ENCODE data around the gene TYK2.
"Not testable (repeated sequence)": the region's sequence is repeated elsewhere in the genome, so short reads cannot be mapped to it uniquely, and the experiment has no call there.

Gene TYK2

DNA sequence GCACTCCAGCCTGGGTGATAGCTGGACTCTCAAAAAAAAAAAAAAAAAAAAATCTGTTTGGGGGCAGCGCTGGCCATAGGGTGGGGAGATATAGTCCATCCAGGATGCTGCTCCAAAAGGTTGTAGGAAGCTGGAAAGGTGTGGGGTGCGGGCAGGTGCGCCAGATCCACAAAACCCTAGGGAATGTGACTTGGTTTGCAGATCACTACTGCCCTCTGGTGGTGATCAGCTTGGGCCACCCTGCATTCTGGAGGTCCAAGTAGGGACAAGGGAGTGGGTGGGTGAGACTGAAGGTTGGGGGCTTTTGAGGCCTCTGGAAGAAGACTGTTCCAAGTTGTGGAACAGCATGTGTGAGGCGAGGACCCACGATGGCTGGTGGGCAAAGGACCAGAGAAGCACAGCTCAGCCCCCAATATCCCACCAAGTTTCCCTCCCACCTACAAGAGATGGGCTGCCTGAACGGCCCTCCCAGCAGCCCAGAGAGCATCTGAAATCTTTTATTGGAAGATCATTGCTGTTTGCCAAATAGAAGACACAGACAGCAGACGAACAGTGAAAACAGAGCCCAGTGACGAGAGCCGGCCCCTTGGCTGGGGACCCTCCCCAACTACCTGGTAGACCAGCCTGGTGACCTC lies 10.4 kb upstream of the TYK2 start:
- TF ChIP-seq, protein P1, sequence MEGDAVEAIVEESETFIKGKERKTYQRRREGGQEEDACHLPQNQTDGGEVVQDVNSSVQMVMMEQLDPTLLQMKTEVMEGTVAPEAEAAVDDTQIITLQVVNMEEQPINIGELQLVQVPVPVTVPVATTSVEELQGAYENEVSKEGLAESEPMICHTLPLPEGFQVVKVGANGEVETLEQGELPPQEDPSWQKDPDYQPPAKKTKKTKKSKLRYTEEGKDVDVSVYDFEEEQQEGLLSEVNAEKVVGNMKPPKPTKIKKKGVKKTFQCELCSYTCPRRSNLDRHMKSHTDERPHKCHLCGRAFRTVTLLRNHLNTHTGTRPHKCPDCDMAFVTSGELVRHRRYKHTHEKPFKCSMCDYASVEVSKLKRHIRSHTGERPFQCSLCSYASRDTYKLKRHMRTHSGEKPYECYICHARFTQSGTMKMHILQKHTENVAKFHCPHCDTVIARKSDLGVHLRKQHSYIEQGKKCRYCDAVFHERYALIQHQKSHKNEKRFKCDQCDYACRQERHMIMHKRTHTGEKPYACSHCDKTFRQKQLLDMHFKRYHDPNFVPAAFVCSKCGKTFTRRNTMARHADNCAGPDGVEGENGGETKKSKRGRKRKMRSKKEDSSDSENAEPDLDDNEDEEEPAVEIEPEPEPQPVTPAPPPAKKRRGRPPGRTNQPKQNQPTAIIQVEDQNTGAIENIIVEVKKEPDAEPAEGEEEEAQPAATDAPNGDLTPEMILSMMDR (IDR thresholded peaks at IDR 0.05; ENCODE audit: control insufficient read depth, insufficient read depth, low read depth, low read length, missing control alignments) = peak; percentile 95
- H3K4me3 ChIP-seq (ENCODE audit: control insufficient read depth, low read depth, low read length) = no peak overlapping the region
- no peak for DNase-seq (ENCODE audit: low read depth)

DNA sequence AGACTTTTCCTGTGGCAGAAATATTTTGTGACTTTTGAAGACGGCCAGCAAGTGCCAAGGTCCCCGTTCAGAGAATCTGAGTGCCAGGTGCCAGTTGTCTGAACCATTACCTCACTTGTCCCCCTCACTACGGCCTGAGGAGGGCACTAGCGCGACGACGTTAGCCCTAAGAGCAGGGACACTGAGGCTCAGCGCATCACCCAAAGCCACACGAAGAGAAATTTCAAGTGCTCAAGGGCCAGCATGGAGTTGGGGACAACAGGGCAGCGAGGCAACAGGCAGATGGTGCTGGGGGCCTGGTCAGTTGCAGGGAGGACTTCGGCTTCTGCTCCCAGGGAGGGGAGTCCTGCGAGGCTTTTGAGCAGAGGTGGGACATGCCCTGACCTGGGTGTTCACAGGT lies 9.5 kb upstream of the TYK2 start:
- H3K4me3 ChIP-seq (ENCODE audit: control insufficient read depth, low read depth, low read length) = no peak overlapping the region
- TF ChIP-seq, protein P1 (IDR thresholded peaks at IDR 0.05; ENCODE audit: control insufficient read depth, insufficient read depth, low read depth, low read length, missing control alignments) = peak; percentile 39
- no peak for DNase-seq (ENCODE audit: low read depth)

DNA sequence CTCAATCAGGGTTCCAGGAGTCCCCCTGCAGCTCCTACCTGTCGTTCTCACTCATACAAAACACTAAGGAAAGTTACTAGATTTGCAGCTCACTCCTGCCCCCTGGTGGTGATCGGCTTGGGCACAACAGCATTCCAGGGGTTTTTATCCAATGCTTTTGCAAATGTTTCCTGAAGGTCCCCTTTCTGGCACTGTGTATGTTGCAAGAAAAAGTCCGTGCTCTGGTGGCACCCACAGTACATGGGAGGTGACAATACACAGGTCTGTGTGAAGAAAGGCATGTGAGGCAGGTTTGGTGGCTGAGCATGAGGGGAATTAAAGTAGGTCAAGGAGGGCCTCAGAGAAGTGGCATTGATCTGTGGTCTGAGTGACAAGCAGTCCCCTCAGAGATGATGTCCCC lies 8.6 kb upstream of the TYK2 start:
- no peak overlapping the region for H3K4me3 ChIP-seq (ENCODE audit: control insufficient read depth, low read depth, low read length)
- DNase-seq (ENCODE audit: low read depth) = peak; percentile 35

DNA sequence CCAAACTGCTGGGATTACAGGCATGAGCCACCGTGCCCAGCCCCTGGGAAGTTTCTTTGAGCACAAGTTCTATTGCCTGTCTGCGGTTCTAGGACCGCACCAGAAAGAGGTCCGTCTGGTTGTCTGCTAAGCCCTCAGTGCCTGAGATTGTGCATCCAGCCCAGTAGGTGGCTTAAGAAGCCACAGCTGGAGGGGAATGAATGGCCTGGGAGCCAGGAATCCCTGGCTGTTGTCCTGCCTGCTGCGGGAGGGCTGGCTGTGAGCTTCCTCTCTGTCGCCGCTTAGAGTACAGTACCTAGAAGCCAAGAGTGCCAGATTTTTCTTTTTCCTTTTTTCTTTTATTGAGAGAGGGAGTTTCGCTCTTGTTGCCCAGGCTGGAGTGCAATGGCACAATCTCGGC lies 4.2 kb upstream of the TYK2 start:
- DNase-seq (ENCODE audit: low read depth) = no peak
- TF ChIP-seq, protein P1 (IDR thresholded peaks at IDR 0.05; ENCODE audit: control insufficient read depth, insufficient read depth, low read depth, low read length, missing control alignments) = no peak
- H3K4me3 ChIP-seq (ENCODE audit: control insufficient read depth, low read depth, low read length) = no peak overlapping the region

More for the DNA sequence above, 8.6 kb upstream of the TYK2 start:
- TF ChIP-seq, protein P1 (IDR thresholded peaks at IDR 0.05; ENCODE audit: control insufficient read depth, insufficient read depth, low read depth, low read length, missing control alignments) = peak; percentile 95

DNA sequence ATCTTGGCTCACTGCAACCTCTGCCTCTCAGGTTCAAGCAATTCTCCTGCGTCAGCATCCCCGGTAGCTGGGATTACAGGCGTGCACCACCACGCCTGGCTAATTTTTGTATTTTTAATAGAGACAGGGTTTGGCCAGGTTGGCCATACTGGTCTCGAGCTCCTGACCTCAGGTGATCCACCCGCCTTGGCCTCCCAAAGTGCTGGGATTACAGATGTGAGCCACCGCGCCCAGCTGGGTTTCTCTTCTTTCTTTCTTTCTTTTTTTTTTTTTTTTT lies 2.8 kb upstream of the TYK2 start:
- DNase-seq (ENCODE audit: low read depth); H3K4me3 ChIP-seq (ENCODE audit: control insufficient read depth, low read depth, low read length): not testable (repeated sequence)

DNA sequence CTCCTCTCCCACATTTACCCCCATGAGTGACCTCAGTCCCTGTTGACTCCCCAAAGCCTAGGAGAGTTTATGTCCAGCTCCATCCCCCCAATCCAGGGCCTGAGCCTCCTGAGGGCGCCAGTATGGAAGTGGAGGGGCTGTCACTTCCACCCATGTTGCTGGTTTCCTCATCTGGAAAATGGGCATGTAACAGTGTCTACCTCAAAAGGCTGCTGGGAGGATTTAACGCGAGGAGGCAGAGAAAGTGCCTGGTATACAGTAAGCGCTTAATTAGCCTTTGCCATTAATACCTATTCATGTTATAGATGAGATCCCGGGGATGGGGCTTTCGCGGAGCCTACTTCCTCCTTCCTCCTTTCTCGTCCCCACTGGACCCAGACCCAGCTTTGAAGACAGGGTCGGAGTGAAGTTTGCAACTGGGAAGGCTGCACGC lies 476 bp downstream of the TYK2 start:
- DNase-seq (ENCODE audit: low read depth) = no peak
- H3K4me3 ChIP-seq (ENCODE audit: control insufficient read depth, low read depth, low read length) = peak overlapping the region; percentile 90
- TF ChIP-seq, protein P1 (IDR thresholded peaks at IDR 0.05; ENCODE audit: control insufficient read depth, insufficient read depth, low read depth, low read length, missing control alignments) = no peak

DNA sequence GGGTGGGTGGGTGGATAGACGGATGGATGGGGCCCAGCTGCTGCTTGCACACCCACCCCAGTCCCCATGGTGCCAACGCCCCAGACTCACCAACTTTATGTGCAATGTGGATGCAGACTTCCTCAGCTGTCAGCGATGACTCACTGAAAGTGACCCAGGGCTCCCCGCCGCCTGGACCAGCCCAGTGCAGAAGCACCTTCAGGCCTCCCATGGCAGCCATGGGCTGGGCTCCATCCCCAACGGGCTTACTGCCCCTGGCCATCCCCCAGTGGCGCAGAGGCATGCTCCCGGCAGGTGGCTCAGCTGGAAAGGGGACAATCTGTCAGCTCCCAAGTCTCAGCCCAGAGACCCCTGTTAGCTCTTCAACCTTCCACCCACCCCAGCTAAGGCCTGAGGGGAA lies 2.2 kb downstream of the TYK2 start:
- no peak for DNase-seq (ENCODE audit: low read depth)
- no peak overlapping the region for H3K4me3 ChIP-seq (ENCODE audit: control insufficient read depth, low read depth, low read length)
- TF ChIP-seq, protein P1 (IDR thresholded peaks at IDR 0.05; ENCODE audit: control insufficient read depth, insufficient read depth, low read depth, low read length, missing control alignments) = no peak

DNA sequence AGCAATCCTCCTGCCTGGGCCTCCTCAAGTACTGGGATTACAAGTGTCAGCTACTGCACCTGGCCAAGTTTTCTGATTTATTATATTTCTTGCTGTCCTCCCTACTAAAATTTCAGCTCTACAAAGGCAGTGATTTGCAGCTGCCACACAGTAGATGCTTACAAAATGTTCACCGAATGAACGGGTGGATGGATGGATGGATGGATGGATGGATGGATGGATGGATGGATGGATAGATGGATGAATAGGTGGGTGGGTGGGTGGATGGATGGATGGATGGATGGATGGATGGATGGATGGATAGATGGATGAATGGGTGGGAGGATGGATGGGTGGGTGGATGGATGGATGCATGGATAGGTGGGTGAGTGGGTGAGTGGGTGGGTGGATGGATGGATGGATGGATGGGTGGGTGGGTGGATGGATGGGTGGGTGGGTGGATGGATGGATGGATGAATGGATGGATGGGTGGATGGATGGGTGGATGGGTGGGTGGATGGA lies 3.2 kb downstream of the TYK2 start:
- not testable (repeated sequence) for DNase-seq (ENCODE audit: low read depth); H3K4me3 ChIP-seq (ENCODE audit: control insufficient read depth, low read depth, low read length)
